Fibroblast of peridontal ligament (primary cell): Measurements from ENCODE around the gene TRIP13.
"Not testable (repeated sequence)": the region's sequence is repeated elsewhere in the genome, so short reads cannot be mapped to it uniquely, and the experiment has no call there.

ENCODE experiments used
- DNase-seq: peaks from one replicate; pipeline ENCODE4 v3.0.0-alpha.2; 2010; ENCODE audit errors: extremely low read depth

The TRIP13 gene, protein sequence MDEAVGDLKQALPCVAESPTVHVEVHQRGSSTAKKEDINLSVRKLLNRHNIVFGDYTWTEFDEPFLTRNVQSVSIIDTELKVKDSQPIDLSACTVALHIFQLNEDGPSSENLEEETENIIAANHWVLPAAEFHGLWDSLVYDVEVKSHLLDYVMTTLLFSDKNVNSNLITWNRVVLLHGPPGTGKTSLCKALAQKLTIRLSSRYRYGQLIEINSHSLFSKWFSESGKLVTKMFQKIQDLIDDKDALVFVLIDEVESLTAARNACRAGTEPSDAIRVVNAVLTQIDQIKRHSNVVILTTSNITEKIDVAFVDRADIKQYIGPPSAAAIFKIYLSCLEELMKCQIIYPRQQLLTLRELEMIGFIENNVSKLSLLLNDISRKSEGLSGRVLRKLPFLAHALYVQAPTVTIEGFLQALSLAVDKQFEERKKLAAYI

DNA sequence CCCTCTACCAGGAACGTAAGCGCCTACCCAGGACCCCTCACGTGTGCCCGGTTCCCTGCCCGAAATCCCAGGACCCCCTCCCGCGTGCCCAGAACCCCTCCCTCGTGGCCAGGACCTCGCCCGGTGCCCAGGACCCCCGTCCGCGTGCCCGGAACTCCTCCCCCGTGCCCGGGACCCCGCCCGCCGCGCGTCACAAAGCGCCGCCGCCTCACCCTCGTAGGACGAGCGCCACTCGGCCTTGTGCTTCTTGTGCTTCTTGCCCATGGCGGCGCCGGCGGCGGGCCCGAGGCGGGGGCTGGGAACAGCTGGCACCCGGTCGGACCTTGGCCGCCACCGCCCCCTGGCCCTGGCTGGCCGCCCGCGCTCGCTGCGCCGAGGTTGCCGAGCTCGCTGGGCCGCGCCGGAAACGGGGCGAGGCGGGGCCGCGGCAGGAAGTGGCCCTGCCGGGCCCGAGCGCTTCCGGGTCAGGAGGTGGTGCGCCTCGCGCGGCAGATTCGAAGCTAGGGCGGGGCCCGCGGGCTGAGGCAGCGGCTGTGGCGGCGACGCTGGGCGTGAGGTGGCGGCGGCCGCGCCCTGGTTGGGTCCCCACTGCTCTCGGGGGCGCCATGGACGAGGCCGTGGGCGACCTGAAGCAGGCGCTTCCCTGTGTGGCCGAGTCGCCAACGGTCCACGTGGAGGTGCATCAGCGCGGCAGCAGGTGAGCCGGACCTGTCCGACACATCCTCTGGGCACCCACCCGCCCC lies at the start of gene TRIP13, which contains the start of gene BRD9:
TRIP13 (plus strand) TSS at position 491 of the 743 bp plus-strand sequence; CDS start at position 606, 115 bp downstream.
BRD9 (minus strand) TSS at position 408 of the 743 bp plus-strand sequence; CDS start at position 264, 144 bp downstream.
- peak; percentile 56 for DNase-seq

DNA sequence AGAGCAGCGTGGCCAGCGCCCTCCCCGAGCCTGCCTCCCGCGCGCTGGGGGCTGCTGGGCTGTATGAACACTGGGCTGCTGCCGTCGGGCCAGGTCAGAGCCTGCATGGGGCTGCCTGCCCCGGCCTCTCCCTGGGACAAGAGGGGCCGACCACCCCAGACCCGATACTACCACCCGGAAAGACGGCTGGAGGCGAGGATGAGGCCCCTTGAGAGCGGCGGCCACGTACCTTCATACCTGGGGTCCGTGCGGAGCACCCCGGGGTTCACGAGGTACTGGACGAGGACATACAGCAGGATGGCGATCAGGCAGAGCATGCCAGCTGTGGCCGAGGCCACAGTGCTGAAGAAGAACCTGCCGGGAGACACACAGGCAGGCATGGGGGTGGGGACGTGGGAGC lies 49.3 kb upstream of the TRIP13 start:
- DNase-seq = not testable (repeated sequence)

DNA sequence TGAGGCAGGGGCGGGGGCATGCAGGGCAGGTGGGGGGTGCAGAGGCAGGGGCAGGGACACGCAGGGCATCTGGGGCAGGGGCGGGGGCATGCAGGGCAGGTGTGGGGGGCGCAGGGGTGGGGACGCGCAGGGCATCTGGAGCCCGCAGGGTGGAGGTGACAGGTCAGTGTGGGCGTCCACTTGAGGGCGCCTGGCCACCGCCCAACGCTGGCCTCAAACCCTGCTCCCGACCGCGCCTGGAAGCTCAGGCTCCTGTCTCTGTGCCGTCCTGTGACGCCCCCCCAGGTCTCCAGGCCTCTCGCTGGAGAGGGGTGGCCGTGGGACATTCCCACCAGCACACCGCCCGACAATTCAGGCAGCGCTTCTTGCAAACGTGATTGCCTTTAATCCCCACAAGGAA lies 48.8 kb upstream of the TRIP13 start:
- not testable (repeated sequence) for DNase-seq

DNA sequence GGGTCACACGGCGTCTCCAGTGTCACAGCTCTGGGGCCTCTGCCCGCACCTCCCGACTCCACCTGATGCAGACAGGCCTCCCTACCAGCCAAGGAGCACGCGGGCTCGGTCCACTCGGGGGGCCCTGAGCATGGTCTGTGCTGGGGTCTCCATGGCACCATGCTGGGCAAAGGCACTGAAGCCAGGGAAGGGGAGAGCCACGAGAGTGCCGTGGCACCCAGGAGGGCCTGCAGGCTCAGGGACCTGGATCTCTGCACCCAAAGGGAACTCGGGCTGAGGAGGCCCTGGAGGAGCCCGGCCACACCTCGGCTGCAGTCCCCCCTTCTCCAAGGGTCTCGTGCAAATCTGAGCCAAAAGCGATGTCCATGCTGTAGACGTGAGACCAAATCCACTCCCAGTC lies 48.3 kb upstream of the TRIP13 start:
- not testable (repeated sequence) for DNase-seq

DNA sequence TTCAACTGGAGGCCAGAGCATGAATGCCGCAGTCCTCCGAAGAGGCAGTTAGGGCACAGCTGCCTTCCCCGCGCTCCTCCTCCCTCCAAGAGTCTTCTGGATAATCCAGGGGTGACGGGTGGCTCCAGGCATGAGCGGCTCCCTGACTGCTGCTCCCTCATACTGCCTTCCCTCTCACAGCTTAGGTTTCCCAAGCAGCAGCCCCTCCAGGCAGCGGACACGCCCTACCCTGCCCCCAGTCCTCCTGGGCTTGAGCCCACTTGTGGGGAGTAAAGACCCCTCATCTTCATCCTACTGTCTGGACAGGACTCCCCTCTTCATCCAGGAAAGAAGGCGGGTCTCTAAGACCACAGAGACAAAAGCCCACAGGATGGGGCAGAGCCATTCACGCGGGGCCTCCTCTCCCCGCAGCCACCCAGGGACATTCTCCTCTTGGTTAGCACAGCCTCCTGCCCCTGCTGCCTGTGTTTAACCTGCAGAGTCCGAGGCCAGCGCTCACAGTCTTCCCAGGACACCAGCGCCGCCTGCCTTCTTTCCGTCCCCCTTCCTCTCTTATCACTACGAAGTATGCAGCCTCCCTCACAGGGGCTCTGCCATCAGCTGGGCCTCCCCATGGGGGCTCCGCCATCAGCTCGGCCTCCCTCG lies 47.5 kb upstream of the TRIP13 start:
- DNase-seq = not testable (repeated sequence)

DNA sequence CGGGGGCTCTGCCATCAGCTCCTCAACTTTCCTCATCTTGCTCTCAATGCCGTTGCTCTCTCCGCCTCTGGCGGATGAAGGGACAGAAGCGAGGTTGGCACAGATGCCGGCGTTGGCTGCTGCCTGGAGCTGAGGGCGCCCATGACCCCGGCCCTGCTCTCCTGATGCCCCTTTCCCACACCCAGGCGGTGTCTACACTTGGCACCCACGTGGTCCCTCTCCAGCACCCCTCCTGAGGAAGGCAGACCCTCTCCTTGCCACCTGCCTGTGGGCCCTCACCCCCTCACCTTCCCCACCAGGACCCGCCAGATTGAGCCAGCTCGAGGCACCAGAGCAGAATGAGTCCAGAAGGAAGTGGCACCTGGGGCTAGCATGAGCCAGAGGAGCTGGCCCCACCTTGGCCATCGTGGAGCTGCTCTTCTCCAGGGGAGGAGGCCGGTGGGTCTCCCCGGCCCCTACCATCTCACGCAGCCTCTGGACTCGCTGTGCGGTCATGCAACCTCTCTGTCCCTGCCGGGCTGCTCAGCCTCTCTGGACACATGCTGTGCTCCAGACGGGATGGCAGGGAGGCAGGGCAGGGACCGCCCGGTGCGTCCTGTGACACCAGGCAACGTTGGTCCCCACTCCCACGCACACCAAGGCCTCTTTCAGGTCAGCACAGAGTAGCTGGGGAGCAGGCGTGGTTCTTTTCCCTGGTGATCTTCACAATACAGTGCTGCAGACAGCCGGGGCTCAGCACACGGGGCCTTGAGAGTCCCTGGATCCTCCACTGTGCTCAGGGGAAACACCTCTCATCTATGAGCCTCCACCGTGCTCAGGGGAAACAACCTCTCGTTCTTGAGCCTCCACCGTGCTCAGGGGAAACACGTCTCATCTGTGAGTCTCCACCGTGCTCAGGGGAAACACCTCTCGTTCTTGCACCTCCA lies 46.7 kb upstream of the TRIP13 start:
- DNase-seq = not testable (repeated sequence)

DNA sequence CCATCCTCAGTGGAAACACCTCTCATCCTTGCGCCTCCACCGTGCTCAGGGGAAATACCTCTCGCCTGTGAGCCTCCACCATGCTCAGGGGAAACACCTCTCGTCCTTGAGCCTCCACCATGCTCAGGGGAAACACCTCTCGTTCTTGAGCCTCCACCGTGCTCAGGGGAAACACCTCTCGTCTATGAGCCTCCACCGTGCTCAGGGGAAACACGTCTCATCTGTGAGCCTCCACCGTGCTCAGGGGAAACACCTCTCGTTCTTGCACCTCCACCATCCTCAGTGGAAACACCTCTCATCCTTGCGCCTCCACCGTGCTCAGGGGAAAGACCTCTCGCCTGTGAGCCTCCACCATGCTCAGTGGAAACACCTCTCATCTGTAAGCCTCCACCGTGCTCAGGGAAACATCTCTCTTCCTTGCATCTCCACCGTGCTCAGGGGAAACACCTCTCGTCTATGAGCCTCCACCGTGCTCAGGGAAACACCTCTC lies 46.0 kb upstream of the TRIP13 start:
- DNase-seq = not testable (repeated sequence)

DNA sequence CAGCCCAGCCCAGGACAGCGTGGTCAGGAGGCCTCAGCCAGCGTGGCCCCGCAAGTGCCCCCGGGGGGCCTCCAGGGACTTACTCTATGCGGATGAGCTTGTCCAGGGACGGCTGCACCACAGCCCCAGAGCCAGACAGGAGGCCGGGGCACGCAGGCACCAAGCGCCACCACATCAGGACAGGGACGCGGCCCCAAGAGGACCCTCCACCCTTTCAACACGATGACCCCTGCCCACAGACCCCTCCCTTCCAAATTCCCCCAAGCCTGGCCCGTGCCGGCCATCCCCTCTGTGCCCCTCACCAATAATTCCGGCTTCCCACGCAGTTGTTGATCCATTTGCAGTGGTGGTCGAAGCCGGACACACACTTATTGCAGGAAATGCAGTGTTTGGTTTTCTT lies 45.5 kb upstream of the TRIP13 start:
- not testable (repeated sequence) for DNase-seq

DNA sequence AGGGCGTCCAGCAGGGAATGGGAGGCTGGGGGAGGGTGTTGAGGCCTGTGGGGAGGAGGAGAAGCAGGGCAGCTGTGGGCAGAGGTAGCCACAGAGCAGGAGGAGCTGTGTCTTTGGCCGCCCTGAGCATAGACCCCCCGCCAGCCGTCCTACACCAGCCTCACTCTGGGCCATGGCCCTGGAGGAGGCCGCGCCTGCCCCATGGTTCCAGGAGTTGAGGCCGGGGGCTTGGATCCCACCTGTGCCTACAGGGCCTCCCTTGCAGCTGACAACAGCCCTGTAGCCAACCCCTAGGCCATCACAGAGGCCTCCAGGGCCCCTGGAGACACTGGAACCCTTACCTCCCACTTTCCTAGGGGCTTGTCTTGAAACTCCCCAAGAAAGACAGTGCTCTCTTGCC lies 44.9 kb upstream of the TRIP13 start:
- not testable (repeated sequence) for DNase-seq

DNA sequence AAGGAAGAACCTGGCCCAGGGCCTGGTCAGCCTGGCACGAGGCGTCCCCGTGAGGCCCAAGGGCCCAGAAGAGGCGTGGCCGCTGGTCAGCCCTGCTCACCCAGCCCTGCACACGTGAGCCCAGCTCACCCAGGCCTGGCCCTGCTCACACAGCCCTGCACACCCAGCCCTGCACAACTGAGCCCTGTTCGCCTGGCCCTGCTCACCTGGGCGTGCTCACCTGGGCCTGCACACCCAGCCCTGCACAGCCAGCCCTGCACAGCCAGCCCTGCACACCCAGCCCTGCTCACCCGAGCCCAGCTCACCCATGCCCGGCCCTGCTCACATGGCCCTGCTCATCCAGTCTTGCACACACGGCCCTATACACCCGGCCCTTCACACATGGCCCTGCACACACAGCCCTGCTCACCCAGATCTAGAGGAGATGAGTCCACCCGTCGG lies 44.0 kb upstream of the TRIP13 start:
- DNase-seq = no peak

DNA sequence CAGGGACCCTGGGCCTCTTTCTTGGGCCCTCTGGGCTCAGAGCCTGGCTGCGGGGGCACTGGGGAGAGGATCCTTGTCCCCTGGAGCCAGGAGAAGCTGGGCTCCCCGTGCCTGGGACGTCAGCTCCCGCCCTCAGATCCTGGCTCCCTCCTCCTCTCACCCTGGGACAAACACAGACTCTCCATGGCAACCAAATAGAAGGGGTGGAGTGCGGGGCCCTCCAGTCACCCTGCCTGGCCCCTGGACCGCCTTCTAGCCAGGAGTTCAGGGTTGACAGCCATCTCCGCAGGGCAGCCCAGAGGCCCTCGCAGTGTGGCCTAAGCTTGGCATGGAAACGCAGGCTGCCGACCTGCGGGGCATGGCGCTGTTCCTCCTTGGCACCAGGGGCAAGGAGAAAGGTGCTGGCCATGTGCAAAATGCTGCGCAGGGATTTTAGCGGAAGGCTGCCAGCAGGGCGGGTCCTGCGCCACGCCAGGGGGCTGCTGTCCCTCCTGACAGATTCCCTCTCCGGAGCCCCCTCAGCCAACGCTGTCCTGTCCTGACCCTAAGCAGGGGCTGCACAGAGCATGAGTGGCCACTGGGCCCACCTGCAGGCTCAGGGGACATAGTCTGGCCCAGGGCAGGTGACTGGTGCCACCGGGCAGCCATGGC lies 42.9 kb upstream of the TRIP13 start:
- DNase-seq = no peak

DNA sequence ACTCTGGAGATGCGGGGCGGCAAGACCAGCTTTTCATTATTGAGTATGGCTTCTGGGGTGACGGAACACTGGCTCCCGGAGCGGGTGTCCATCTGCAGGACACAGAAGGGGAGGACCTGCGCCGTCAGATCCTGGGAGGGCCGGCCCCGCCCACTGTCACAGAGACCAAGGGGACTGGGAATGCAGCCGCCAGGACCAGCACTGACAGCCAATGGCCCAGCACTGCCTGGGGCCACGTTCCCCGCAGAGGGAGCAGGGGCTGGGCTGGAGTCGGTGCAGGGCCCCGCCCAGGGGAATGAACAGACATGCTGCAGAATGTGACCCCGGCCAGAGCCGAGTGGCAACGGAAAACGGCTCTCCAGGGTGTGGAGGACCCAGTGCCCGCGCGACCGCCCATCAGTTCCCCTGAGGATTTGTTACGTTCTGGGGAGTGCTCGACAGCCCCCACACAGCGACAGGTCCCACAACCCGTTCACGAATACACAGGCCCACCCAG lies 42.1 kb upstream of the TRIP13 start, which contains the start of gene ZDHHC11:
ZDHHC11 (minus strand) TSS at position 476 of the 496 bp plus-strand sequence; CDS start at position 92, 384 bp downstream.
- DNase-seq = no peak

DNA sequence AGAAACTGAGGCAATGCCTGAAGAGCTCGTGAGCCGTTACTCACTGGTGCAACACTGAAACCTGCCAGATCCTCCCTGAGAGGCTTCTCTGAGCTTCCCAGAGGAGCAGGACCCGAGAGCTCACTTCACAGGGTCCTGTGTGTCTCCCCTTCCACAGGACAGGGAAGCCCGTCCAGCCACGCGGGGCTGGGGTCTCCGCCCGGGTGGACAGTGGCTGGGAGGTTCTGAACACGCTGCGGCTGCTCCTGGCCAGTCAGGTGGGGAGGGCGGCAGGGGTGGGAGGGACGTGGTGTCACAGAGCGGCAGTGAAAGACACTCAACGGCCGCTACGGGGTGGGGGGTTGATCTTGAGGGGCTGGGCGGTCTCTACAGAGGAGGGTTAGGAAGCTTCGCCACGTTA lies 41.6 kb upstream of the TRIP13 start:
- DNase-seq = no peak

DNA sequence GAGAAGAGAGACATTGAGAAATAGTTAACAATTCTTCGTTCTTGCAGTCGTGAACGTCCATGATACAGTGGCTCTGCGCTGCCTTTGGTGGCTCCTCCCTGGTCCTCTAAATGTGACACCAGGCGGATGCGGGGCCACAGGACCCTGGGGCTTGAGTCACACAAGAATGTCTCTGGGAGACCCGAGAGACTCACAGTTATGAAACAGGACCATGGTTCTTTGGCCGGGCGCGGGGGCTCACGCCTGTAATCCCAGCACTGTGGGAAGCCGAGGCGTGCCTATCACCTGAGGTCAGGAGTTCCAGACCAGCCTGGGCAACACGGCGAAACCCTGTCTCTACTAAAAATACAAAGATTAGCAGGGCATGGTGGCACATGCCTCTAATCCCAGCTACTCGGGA lies 41.1 kb upstream of the TRIP13 start:
- no peak for DNase-seq

DNA sequence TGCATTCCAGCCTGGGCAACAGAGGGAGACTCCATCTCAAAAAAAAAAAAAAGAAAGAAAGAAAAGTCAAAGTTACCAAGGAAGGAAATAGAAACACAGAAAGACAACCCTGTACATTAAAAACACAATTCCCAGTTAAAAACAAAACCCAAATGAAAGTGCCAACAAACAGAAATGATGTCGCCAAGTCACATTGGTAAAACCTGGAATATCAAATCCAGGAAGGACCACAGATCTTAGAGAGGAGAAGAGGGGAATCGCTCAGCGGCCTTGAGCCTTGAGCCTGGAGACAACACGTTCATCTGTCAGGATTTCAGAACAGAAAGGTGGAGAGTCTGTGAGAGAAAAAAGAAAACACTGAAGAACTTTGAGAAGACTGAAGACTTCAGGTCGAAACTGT lies 40.7 kb upstream of the TRIP13 start:
- DNase-seq = no peak

DNA sequence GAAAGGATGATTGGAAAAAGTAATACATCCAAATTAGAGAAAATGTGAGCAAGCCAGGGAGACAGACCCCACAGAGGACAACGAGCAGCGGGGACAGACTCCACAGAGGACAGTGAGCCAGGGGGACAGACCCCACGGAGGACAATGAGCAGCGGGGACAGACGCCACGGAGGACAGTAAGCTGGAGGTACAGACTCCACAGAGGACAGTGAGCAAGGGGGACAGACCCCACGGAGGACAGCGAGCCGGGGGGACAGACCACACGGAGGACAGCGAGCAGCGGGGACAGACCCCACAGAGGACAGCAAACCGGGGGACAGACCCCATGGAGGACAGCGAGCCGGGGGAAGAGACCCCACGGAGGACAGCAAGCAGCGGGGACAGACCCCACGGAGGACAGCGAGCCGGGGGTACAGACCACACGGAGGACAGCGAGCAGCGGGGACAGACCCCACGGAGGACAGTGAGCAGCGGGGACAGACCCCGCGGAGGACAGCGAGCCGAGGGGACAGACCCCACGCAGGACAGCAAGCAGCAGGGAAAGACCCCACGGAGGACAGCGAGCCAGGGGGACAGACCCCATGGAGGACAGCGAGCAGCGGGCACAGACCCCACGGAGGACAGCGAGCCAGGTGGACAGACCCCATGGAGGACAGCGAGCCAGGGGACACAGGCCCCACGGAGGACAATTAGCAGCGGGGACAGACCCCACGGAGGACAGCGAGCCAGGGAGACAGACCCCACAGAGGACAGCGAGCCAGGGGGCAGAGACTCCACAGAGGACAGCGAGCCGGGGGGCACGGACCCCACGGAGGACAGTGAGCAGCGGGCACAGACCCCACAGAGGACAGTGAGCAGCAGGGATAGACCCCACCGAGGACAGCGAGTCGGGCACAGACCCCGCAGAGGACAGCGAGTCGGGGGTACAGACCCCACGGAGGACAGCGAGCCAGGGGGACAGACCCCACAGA lies 40.0 kb upstream of the TRIP13 start:
- DNase-seq = no peak

DNA sequence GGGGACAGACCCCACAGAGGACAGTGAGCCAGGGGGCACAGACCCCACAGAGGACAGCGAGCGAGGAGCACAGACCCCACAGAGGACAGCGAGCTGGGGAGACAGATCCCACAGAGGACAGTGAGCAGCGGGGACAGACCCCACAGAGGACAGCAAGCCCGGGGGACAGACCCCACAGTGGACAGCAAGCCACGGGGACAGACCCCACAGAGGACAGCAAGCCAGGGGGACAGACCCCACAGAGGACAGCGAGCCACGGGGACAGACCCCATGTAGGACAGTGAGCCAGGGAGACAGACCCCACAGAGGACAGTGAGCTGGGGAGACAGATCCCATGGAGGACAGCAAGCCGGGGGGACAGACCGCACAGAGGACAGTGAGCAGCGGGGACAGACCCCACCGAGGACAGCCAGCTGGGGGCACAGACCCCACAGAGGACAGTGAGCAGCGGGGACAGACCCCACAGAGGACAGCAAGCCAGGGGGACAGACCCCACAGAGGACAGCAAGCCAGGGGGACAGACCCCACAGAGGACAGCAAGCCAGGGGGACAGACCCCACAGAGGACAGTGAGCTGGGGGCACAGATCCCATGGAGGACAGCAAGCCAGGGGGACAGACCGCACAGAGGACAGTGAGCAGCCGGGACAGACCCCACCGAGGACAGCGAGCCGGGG lies 39.1 kb upstream of the TRIP13 start:
- not testable (repeated sequence) for DNase-seq

DNA sequence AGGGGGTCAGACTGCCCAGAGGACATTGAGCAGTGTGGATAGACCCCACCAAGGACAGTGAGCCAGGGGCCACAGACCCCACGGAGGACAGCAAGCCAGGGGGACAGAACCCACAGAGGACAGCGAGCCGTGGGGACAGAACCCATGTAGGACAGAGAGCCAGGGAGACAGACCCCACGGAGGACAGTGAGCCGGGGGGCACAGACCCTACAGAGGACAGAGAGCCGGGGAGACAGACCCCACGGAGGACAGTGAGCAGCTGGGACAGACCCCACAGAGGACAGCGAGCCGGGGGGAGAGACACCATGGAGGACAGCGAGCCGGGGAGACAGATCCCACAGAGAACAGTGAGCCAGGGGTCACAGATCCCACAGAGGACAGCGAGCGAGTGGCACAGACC lies 38.5 kb upstream of the TRIP13 start:
- no peak for DNase-seq
